Skeletal muscle cell (primary cell): ENCODE measurements around the gene CRIP3.
A peak's percentile ranks its signal among the peaks of the same experiment; 100 is the strongest.
"Not testable (repeated sequence)": the region's sequence is repeated elsewhere in the genome, so short reads cannot be mapped to it uniquely, and the experiment has no call there.

ENCODE experiments used
- DNase-seq: peaks from one replicate; pipeline ENCODE4 v3.0.0-alpha.2; 2010; ENCODE audit warnings: low read depth
- H3K4me3 ChIP-seq: 2 replicates; pipeline ENCODE4 v1.5.1; 2011; ENCODE audit warnings: low read depth, mild to moderate bottlenecking, control low read depth, low read length, moderate library complexity

The CRIP3 gene

DNA sequence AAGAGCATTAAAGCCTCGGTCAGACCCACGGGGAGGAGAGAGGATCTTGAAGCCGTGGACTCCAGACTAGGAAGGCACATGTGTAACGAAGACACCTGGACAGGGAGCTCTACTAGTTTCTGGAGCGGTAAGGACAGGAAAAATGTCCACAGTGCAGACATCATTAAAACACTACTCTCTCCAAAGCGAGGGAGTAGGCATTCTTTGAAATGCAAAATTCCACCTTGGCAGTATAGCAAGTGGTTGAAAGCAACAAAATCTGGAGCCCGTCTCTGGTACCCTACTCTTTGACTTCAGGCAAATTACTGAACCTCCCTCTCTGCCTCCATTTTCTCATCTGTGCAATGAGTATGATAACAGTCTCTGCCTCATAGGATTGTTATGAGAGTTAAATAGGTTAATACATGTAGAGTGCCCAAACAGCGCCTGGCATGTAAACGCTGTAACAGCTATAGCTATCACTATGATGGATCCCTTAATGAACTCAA is 408 bp upstream of the CRIP3 start:
- no peak for DNase-seq
- H3K4me3 ChIP-seq = peak overlapping the region; percentile 22

DNA sequence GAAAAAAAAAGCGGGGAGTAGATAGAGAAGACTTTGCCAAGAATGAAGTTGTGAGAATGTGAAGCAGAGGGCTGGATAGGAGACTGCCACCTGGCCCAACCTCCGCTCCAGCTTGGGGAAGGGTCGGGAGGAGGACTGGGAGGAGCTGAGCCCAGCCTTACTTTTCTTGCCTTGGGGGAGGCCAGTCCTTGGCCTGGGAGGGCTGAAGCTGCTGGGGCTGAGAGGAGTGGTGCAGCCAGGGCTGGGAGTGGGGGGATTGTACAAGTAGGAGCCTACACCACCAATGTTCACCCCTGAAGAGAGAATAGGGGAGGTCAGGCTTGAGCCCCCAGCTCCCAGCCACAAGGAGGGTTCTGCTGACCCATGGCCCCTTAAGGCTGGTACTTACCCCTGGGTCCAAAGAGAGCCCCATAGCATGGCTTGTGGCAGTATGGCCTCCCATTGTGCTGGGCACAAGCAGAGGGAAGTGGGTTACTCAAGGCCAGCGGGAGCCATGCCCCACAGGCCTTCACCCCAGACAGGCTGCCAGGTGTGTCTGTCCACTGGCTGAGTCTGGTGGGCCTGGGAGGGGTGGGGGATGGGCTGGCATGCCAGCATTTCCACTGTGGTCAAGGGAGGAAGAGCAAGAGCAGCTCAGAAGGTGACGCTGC is 1.1 kb downstream of the CRIP3 start:
- H3K4me3 ChIP-seq = no peak overlapping the region
- no peak for DNase-seq

DNA sequence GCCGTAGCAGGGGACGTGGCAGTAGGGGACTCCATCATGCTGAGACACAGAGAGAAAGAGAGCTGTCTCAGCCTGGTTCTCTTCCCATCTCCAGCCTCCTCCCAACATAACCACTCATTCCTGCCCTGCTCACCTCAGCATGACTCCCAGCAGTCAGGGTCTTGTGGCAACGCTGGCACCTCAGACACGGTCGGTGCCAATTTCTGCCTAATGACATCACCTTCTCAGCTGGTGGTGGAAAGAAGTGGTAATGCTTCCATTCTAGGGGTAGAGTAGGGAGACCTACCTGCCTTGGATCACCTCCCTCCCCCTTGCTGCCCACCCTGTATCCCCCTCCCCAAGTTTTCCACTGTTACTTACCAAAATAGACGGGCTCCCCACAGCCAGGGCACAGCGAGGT is 2.5 kb downstream of the CRIP3 start:
- no peak overlapping the region for H3K4me3 ChIP-seq
- DNase-seq = no peak

DNA sequence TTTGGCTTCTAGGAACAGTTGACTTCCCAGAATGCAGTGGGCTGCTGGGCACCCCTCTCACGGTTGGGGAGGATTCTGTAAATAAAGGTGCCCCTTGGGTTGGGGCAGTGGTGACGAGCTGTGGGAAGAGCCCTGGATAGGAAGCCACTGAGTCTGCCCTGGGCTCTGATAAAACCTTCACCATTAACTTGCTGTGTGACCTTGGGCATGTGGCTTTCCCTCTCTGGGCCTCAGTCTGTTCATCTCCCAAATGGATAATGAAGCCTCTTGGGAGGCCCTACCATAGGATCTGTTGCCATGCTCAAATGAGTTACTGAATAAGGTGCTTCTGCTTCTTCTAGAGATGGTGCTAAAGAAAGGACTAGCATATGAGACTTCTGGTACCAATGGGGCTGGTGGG is 3.7 kb downstream of the CRIP3 start:
- H3K4me3 ChIP-seq = no peak overlapping the region
- no peak for DNase-seq

DNA sequence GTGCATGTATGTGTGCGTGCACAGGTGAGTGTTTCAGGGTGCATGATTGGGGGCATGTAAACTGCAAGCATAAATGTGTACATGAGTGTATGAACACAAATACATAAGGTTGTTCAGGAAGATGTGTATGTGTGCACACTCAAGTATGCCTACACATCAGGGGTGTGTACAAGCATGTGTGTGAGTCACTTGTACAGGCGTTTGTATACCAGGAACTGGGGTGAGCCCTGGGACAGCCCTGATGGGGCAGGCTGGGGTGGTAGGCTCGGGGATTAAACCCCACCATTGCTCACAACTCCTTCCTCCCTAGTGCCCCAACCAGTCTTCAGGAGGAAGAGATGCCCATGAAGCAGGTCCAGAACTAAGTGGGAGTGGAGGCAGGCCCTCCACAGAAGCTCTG is 4.3 kb downstream of the CRIP3 start:
- no peak overlapping the region for H3K4me3 ChIP-seq
- DNase-seq = no peak

DNA sequence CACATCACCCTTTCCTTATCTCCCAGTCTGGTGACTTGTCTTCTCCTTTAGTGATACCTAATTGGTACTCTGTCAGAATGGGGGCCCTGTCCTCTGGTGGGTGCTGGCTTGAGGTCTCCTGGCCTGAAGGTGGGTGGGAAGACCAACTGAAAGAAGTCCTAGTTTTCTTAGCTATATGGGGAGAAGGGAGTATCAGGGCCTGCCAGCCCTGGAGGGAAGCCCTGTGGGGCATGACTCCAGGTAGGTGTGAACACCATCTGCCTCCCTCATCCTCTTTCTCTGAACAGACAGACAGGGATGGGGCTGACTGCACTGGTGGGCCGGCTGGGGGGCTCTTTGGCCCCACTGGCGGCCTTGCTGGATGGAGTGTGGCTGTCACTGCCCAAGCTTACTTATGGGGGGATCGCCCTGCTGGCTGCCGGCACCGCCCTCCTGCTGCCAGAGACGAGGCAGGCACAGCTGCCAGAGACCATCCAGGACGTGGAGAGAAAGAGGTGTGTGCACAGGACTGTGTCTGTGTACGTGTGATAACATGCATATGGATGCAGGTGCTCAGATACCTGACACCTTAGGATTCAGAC is 4.8 kb downstream of the CRIP3 start:
- H3K4me3 ChIP-seq = no peak overlapping the region

DNA sequence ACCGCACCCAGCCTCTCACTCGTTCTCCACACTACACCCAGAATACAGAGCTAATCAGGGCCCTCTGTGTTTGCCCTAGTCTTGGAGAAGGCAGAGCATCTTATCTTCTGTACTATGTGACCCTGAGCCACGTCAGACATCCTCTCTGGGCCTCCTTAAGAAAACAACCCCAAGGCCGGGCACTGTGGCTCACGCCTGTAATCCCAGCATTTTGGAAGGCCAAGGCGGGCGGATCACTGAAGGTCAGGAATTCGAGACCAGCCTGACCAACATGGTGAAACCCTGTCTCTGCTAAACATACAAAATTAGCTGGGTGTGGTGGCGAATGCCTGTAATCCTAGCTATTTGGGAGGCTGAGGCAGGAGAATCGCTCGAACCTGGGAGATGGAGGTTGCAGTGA is 5.6 kb downstream of the CRIP3 start:
- H3K4me3 ChIP-seq, DNase-seq: not testable (repeated sequence)

More for the DNA sequence above, 4.8 kb downstream of the CRIP3 start:
- DNase-seq = no peak

DNA sequence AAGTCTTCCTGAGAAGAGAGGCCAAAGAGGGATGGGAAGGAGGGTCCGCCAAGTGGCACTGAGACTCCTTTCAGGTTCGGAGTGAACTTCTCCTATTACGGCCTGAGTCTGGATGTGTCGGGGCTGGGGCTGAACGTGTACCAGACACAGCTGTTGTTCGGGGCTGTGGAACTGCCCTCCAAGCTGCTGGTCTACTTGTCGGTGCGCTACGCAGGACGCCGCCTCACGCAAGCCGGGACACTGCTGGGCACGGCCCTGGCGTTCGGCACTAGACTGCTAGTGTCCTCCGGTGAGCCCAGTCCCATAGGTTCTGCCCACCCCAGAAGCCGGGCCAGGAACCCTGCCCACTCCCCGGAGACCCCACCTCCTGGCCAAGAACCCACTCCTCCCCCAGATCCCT is 6.5 kb downstream of the CRIP3 start:
- DNase-seq = no peak

DNA sequence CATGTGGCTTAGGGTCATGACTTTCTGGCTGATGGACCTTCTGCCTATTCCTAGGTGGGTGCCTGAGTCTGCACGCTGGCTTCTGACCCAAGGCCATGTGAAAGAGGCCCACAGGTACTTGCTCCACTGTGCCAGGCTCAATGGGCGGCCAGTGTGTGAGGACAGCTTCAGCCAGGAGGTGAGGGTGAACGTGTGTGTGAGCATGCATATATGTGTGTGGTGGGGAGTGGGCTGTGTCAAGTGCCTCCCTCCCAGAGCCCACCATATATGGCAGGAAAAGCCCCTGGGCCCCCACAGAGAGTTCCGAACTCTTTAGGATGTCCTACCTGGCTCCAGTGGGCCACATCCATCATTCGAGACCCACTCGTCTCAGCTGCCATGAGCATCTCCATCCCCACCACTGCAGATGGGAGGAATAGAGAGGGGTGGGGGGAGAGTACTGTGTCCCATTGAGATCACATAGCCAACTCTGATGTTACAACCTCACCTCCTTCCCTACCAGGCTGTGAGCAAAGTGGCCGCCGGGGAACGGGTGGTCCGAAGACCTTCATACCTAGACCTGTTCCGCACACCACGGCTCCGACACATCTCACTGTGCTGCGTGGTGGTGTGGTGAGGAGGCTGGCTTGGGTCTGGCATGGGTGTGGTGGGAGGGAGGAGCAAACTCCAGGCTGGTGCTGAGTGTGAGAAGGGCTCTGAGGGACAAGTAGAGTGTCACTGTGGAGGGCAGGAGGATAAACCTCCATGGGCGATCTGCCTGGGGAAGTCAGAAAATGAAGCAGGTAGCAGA is 7.3 kb downstream of the CRIP3 start:
- DNase-seq = no peak

More for the DNA sequence above, 6.5 kb downstream of the CRIP3 start:
- no peak overlapping the region for H3K4me3 ChIP-seq

DNA sequence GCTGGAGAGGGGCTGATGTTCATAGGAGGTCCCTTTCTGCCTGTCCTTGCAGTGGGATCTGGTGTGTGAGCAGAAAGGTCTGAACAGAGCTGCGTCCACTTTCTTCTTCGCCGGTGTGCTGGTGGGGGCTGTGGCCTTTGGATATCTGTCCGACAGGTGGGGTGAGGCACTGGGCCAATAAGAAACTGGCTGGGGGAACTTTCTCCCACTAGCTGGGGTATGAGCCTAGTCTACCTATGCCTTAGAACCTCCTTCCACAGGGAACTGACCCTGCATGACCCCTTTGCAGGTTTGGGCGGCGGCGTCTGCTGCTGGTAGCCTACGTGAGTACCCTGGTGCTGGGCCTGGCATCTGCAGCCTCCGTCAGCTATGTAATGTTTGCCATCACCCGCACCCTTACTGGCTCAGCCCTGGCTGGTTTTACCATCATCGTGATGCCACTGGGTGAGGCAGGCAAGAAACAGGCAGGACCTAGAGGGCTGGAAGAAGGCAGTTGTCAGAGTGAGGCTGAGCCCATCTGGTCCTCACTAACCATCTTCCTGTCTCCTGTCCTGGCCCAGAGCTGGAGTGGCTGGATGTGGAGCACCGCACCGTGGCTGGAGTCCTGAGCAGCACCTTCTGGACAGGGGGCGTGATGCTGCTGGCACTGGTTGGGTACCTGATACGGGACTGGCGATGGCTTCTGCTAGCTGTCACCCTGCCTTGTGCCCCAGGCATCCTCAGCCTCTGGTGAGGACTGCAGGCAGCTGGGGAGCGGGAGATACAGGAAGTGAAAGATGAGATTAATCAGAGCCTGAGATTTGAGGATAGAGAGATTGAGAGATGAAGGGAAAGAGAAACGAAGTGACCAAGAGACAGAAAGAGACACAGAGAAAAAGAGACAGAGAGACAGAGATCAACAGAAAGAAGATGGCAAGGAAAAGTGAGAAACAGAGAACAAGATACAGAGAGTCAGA is 9.0 kb downstream of the CRIP3 start:
- DNase-seq = no peak
- no peak overlapping the region for H3K4me3 ChIP-seq

More for the DNA sequence above, 7.3 kb downstream of the CRIP3 start:
- H3K4me3 ChIP-seq = no peak overlapping the region

DNA sequence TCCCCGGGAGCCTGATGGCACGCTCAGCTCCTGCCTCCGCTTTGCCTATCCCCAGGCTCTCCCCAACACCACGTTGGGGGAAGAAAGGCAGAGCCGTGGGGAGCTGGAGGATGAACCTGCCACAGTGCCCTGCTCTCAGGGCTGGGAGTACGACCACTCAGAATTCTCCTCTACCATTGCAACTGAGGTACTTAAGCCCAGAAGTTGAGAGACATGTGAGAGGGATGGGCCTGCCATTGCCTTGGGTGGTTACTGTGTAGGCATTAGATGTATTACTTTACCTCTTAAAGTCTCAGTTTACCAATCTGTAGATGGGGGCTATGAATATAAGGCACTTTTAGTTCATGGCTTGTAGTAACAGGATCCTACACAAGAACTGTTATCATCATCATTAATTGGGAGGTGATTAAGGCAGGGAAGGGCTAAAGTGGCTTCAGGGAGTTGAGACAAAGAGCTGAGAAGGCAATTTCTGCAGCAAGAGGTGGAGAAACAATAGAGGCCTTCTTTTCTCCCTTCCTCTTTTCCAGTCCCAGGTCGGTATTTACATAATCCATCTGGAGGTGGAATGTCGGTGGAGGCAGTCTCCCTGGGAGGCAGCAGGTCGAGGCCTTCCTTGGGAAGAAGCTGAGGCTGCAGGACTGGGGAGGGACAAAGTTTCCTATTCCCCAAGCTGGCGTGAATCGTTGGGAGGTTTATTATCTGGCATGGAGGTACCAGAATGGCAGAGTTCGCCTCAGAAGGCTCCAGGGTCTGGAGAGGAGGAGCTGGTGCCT is 9.9 kb downstream of the CRIP3 start:
- DNase-seq = no peak
- no peak overlapping the region for H3K4me3 ChIP-seq

DNA sequence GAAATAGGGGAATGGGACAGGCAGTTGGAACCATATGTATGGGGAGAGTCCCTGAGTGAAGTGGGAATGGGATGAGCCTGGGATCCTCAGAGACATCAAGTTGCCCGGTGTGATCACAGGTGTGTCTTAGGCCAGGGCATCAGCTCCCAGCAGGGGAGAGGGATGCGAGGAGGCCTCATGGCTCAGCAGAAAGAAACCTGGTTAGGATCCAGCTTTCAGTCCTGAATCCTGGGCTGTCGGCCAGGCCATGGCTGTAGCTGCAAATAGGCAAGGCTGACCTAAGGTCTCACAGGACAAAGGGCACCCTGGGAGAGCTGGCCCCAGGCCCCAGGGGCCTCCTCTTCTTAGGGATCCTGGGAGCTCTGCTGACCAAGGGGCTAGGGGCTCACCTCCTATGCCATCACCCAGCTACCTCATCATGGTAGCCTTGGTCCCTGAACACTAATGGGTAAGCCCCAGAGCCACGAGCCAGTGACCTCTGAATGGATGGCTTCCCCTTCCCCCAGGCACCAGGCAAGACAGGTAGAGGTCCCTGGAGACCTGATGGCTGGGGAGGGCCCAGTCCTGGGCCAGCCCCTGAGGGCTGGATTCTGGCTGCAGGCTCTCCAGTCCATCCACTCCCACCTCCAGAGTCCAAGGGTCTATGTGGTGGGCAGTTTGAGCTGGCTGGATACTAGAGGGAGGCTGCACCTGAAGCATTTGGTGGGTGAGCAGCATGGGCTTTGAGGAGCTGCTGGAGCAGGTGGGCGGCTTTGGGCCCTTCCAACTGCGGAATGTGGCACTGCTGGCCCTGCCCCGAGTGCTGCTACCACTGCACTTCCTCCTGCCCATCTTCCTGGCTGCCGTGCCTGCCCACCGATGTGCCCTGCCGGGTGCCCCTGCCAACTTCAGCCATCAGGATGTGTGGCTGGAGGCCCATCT is 10.7 kb downstream of the CRIP3 start, which contains the start of gene SLC22A7:
Gene SLC22A7, plus strand, starts transcription at position 617 of the 921 bp plus-strand sequence. Its CDS starts 99 bp downstream, at position 716.
- DNase-seq = no peak
- no peak within 1 kb of the TSS for H3K4me3 ChIP-seq

DNA sequence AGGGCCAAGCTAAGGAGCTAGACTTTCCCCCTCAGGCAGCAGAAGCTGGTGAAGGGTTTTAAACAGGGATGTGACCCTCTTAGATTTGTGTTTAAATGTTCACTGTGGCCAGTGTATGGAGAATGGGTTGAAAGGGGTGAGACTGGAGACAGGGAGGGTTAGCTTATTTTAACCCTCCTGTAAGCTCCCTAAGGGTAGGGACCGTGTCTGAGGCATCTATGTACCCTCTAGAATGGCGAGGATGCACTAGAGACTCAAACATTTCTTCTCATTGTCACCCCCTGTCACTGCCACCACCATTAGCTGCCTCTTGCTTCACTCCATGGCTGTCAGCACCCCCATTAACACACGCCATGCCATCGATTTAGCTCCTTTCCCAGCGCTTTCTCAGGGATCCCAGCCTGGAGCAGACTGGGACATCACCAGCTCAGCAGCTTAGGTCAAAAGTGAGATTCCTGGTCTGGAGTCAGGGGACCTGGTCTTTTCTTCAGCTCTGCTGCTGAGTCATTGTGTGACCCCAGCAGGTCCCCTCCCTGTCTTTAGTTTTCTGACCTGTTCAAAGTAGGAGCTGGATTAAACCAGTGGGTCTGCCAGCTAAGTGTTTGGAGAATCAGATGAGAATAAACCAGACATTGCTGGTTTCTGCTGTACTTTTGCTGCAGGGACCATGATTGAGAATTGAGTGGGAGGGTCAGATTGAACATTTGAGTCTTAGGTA is 11.7 kb downstream of the CRIP3 start:
- no peak overlapping the region for H3K4me3 ChIP-seq

DNA sequence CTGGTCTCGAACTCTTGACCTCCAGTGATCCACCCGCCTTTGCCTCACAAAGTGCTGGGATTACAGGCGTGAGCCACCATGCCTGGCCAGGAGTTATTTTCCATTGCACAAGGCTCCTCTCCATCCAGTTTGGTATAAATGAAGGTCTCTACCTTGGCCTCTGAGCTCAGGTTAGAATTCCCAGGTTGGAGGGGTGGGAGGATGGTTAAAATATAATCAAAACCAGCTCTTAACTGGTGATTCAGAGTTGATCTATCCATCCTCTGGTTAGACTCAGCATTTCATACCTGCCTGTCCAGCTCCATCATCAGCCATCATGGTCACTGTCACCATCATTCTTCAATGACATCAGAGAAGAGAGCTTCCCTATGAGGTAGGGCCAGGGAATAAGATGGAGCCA is 13.2 kb downstream of the CRIP3 start:
- H3K4me3 ChIP-seq = no peak overlapping the region
- DNase-seq = no peak

More for the DNA sequence above, 11.7 kb downstream of the CRIP3 start:
- DNase-seq = no peak

DNA sequence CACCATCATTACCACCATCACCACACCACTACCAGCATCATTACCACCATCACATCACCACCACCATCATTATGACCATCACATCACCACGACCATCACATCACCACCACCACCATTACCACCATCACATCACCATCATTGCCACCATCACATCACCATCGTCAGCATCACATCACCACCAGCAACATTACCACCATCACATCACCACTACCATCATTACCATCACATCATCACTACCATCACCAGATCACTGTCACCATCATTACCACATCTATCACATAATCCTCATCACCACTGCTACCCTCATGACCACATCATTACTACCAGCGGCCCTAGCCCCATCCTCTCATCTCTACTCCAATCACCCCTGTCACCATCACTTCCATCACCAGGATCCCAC is 14.1 kb downstream of the CRIP3 start:
- DNase-seq = no peak
- H3K4me3 ChIP-seq = no peak overlapping the region

DNA sequence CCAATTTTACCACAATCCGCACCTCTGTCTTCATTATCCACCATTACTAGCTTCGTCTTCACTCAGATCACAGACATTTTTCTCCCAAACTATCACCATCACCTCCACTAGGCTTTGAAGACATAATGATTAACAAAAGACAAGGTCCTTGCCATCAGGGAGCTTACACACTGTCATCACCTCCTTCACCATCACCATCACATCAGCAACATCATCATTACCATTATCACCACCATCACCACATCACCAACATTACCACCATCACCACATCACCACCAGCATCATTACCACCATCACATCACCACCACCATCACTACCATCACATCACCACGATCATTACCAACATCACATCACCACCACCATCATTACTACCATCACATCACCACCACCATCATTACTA is 14.9 kb downstream of the CRIP3 start:
- H3K4me3 ChIP-seq = no peak overlapping the region
- no peak for DNase-seq

DNA sequence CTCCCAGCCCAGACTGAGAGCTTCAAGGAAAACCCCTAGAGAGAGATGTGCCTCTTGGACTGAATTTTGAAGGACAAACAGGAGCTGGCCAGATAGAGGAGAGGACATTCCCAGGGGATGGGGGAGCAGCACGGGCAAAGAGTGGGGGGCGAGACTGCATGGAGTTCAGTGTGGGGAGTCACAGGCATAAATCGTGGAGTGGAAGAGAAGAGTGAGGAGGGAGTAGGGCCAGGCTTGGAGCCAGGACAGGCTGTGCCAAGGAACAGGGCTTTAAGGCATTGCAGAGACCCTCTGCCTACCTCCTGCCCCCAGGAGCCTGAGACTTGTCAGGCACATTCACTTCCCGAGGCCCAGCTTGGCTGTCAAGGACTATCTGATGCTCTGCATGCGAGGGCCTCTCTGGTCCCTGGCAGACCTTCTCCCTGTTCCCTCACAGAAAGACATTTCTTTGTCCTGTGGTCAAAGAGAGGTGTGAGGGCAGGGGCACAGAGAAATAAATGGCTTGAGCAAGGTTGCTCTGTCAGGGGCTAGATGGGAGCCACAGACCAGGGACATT is 15.8 kb downstream of the CRIP3 start:
- DNase-seq = no peak
- H3K4me3 ChIP-seq = no peak overlapping the region
